Fibroblast of mammary gland (primary cell): ENCODE measurements around the gene CACNB4.
A peak's percentile ranks its signal among the peaks of the same experiment; 100 is the strongest.
"Not testable (repeated sequence)": the region's sequence is repeated elsewhere in the genome, so short reads cannot be mapped to it uniquely, and the experiment has no call there.

Source experiments
- DNase-seq: peaks from one replicate; pipeline ENCODE4 v3.0.0-alpha.2; 2010; ENCODE audit warnings: low read depth
- H3K4me3 ChIP-seq: 2 replicates; pipeline ENCODE4 v1.5.1; 2011; ENCODE audit warnings: low read depth, mild to moderate bottlenecking, low read length, moderate library complexity; ENCODE audit not compliant: control insufficient read depth
- TF ChIP-seq, protein P1 (sequence below): conservative IDR thresholded peaks from 2 replicates; pipeline ENCODE4 v1.5.1; 2011; ENCODE audit warnings: low read depth, low read length, inconsistent platforms; ENCODE audit not compliant: control insufficient read depth, insufficient read depth

Gene CACNB4

DNA sequence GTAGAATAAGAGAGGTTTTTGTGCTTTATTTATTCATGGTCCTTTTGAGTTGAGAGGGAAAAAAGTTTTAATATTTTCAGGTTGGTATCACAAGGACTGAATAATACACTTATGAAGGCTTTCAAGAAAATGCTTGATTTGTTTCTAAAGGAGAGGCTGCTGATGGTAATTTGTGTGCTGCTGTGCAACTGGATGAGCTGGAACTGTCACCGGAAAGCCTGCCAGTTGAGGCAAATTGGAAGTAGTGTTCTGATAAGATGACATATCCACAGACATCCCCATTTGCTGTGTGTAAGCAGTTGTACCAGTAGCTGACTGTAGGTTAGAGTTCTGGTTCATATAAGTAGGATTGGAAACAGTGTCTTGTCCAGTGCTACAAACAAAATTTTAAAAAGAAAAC, 21.6 kb upstream of the CACNB4 start:
- DNase-seq: no peak
- TF ChIP-seq, protein P1, sequence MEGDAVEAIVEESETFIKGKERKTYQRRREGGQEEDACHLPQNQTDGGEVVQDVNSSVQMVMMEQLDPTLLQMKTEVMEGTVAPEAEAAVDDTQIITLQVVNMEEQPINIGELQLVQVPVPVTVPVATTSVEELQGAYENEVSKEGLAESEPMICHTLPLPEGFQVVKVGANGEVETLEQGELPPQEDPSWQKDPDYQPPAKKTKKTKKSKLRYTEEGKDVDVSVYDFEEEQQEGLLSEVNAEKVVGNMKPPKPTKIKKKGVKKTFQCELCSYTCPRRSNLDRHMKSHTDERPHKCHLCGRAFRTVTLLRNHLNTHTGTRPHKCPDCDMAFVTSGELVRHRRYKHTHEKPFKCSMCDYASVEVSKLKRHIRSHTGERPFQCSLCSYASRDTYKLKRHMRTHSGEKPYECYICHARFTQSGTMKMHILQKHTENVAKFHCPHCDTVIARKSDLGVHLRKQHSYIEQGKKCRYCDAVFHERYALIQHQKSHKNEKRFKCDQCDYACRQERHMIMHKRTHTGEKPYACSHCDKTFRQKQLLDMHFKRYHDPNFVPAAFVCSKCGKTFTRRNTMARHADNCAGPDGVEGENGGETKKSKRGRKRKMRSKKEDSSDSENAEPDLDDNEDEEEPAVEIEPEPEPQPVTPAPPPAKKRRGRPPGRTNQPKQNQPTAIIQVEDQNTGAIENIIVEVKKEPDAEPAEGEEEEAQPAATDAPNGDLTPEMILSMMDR: no peak
- no peak overlapping the region for H3K4me3 ChIP-seq

DNA sequence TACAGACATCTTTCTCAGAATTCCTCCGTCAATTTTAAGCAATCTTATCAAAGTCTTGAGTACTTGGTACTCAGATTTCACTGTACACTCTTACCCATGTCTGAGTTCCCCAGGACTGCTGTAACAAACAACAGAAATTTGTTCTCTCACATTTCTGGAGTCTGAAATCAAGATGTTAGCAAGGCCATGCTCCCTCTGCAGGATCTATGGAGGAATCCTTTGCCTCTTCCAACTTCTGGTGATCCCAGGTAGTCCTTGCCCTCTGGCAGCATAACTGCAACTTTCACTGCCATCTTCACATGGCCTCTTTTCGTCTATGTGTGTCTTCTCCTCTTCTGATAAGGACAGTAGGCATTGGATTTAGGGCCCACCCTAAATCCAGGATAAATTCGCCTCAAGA, 17.1 kb upstream of the CACNB4 start:
- peak; percentile 7 for DNase-seq
- TF ChIP-seq, protein P1: peak; percentile 17
- no peak overlapping the region for H3K4me3 ChIP-seq

DNA sequence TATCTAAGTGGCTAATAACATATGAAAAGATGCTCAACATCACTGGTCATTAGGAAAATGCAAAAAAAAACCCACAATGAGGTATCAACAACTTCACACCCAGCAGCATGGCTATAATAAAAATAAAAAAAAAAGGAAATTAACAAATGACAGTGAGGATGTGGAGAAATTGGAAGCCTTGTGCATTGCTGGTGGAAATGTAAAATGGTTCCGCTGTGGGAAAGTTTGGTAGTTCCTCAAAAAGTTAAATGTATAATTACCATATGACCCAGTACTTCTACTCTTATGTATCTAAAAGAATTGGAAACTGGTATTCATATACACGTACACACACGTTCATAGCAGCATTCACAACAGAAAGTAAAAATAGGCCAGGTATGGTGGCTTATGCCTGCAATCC, 15.5 kb upstream of the CACNB4 start:
- DNase-seq: no peak
- no peak overlapping the region for H3K4me3 ChIP-seq
- TF ChIP-seq, protein P1: no peak

DNA sequence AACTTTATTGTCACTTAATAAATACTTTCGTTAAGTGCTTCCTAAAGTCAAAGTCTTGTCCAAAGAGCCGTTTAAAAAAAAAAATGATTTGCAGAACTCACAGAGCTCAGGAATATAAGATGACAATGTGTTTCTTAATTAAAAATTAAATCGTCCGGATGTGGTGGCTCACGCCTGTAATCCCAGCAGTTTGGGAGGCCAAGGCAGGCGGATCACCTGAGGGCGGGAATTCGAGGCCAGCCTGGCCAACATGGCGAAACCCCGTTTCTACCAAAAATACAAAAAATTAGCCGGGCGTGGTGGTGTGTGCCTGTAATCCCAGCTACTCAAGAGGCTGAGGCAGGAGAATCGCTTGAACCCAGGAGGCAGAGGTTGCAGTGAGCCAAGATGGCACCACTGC, 8.3 kb upstream of the CACNB4 start:
- not testable (repeated sequence) for DNase-seq, H3K4me3 ChIP-seq

DNA sequence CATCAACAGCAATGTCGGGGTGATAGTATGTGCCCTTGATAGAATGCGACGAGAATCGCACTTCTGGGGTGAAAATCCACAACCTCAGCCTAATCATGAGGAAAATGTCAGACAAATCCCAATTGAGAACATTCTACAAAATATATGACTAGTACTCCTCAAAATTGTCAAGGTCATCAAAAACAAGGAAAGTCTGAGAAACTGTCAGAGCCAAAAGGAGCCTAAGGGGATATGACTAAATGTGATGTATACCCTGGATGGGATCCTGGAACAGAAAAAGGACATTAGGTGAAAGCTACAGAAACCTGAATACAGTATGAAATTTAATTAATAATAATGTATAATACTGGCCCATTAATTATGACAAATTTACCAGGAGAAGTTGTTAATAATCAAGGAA, 7.6 kb upstream of the CACNB4 start:
- no peak for DNase-seq
- TF ChIP-seq, protein P1: no peak
- H3K4me3 ChIP-seq: no peak overlapping the region

DNA sequence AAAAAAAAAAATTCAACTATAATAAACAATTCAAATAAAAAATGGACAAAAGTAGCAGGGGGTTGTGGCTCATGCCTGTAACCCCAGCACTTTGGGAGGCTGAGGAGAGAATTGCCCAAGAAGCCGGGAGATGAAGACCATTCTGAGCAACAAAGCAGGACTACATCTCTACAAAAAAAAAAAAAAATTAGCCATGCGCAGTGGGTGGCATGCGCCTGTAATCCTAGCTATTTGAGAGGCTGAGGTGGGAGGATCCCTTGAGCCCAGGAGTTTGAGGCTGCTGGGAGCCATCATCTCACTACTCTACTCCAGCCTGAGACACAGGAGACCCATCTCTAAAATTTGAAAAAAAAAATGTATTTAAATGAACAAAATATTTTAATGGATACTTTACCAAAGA, 4.4 kb upstream of the CACNB4 start:
- TF ChIP-seq, protein P1: no peak
- DNase-seq: no peak
- no peak overlapping the region for H3K4me3 ChIP-seq

DNA sequence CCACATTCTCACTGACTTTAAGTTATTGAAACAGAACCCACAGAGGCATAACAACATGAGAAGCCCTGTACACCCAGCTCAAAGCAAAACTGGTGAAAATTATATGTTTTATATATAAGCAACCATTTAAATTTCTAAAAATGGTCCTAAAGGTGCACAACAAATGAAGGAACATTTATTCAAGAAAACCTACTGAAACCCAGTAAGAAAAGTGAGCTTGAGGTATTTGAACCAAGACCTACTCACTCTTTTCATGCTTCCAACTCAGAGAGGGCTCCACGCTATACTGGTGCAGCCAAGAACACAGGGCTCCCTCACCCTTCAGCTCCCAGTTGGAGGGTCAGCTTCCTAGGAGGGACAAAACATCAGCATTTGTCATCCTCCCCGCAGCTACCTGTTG, 2.1 kb upstream of the CACNB4 start:
- H3K4me3 ChIP-seq: no peak overlapping the region
- TF ChIP-seq, protein P1: no peak

More for the DNA sequence above, 2.1 kb upstream of the CACNB4 start:
- DNase-seq: no peak
